Neural progenitor cell (in vitro differentiated cells): ENCODE measurements around the gene TSPAN18. TPM values are rescaled to one million over a fixed set of nuclear protein-coding genes. Genes with fewer than 3 reads are reported as not detected.

Experiments used
- DNase-seq: peaks from one replicate; pipeline ENCODE4 v3.0.0-alpha.2; 2016; ENCODE audit warnings: low spot score
- H2AFZ ChIP-seq: fragments of 200-600 bp; sonication (generic); replicated peaks from 2 replicates; pipeline ENCODE4 v1.6.1; 2016; ENCODE audit warnings: antibody characterized with exemption
- H3F3A ChIP-seq: fragments of 200-600 bp; sonication (generic); 2 replicates; pipeline ENCODE4 v1.6.1; 2016; ENCODE audit warnings: antibody characterized with exemption, low read depth
- H3K27ac ChIP-seq: fragments of 200-600 bp; sonication (generic); 2 replicates; pipeline ENCODE4 v1.5.1; 2016; ENCODE audit warnings: mild to moderate bottlenecking
- H3K27me3 ChIP-seq: fragments of 200-600 bp; sonication (generic); 2 replicates; pipeline ENCODE4 v1.6.1; 2016; ENCODE audit warnings: mild to moderate bottlenecking, moderate library complexity
- H3K36me3 ChIP-seq: fragments of 200-600 bp; sonication (generic); 2 replicates; pipeline ENCODE4 v1.5.1; 2016
- H3K4me1 ChIP-seq: fragments of 200-600 bp; sonication (generic); 2 replicates; pipeline ENCODE4 v1.6.1; 2016; ENCODE audit warnings: mixed run types
- H3K4me2 ChIP-seq: fragments of 200-600 bp; sonication (generic); 2 replicates; pipeline ENCODE4 v1.6.1; 2016
- H3K4me3 ChIP-seq: fragments of 200-600 bp; sonication (generic); 2 replicates; pipeline ENCODE4 v1.5.1; 2016
- H3K79me2 ChIP-seq: fragments of 200-600 bp; sonication (generic); 2 replicates; pipeline ENCODE4 v1.6.1; 2016; ENCODE audit warnings: low read depth
- H3K9ac ChIP-seq: fragments of 200-600 bp; sonication (generic); 2 replicates; pipeline ENCODE4 v1.6.1; 2016
- H3K9me3 ChIP-seq: fragments of 200-600 bp; sonication (generic); 2 replicates; pipeline ENCODE4 v1.5.1; 2016; ENCODE audit warnings: low read depth
- H4K20me1 ChIP-seq: fragments of 200-600 bp; sonication (generic); 2 replicates; pipeline ENCODE4 v1.6.1; 2016; ENCODE audit warnings: low read depth
- H3K27ac Mint-ChIP-seq: 3 replicates; pipeline ENCODE4 v1.8.0; 2021; ENCODE audit warnings: mixed read lengths
- H3K27me3 Mint-ChIP-seq: 2 replicates; pipeline ENCODE4 v1.8.0; 2022; ENCODE audit warnings: low read depth, mild to moderate bottlenecking, inconsistent platforms, moderate library complexity, mixed read lengths; ENCODE audit not compliant: insufficient read depth
- H3K36me3 Mint-ChIP-seq: 3 replicates; pipeline ENCODE4 v1.8.0; 2021; ENCODE audit warnings: mixed read lengths
- H3K4me1 Mint-ChIP-seq: 3 replicates; pipeline ENCODE4 v1.8.0; 2021; ENCODE audit warnings: mixed read lengths
- H3K4me3 Mint-ChIP-seq: 3 replicates; pipeline ENCODE4 v1.8.0; 2021; ENCODE audit warnings: mild to moderate bottlenecking, moderate library complexity, mixed read lengths
- H3K9me3 Mint-ChIP-seq: 3 replicates; pipeline ENCODE4 v1.8.0; 2020; ENCODE audit warnings: mixed read lengths
- EZH2 ChIP-seq: fragments of 200-600 bp; sonication (generic); IDR thresholded peaks from 2 replicates; pipeline ENCODE4 v1.6.1; 2017; ENCODE audit warnings: antibody characterized with exemption, mild to moderate bottlenecking, moderate library complexity
- EZH2phosphoT487 ChIP-seq: fragments of 200-600 bp; sonication (generic); IDR thresholded peaks from 2 replicates; pipeline ENCODE4 v1.6.1; 2017; ENCODE audit warnings: antibody characterized with exemption
- total RNA-seq: library from RNA; depleted of rRNA; stranded (reverse); fragments of >200 nt; gene quantifications from 2 replicates; pipeline ENCODE4 v1.2.3, GENCODE V29; 2015; ENCODE audit warnings: low replicate concordance
- TF ChIP-seq, protein P1 (sequence below): fragments of 200-600 bp; sonication (generic); IDR thresholded peaks from 2 replicates; pipeline ENCODE4 v1.5.1; 2017; ENCODE audit warnings: antibody characterized with exemption, mild to moderate bottlenecking

Gene TSPAN18
- total RNA-seq, 1 donor from 2014 or later = 16.5 TPM

DNA sequence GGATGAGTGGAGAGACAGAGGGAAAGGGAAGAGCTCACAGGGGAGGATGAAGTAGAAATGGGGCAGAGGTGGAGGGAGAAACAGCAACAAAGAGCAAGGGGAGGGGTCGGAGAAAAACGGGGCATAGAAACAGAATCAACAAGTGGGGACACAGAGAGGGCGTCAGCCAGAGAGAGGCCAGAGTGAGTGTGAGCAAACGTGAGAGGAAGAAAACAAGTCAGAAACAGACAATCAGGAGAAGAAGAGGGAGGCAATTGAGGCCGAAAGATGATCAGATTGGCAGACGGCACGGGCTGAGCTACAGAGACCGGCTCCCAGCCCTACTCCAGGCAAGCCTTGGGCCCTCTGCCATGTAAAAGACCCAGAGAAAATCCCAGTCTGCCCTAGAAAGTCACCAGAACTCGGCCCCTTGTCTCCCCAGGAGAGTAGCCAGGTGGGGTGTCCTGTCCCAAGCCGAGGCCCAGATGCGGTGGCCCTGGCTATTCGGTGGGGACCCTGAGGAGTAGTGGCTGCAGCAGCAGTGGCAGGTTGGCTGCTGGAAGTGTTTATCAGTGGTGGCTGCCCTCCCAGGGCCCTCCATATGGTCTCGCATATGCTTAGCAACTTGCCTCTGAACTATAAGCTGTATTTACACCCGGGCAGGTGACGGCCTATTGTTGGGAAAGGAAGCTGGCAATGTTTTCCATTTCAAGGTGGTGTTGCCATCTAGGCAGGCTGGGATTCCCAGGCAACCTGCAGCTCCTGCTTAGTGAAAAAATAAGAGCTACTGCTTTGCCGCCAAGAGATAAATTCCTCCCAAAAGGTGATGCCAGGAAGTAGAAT, 14.8 kb upstream of the TSPAN18 start:
- Histone ChIP-seq H2AFZ (peak overlapping the region; percentile 95), H3K9ac (no peak overlapping the region), H4K20me1 (no peaks in the 10 kb centered on the region), H3K27ac (no peak overlapping the region), H3K4me2 (peak overlapping the region; percentile 58), H3K36me3 (no peaks in the 10 kb centered on the region), H3K27me3 (no peaks in the 10 kb centered on the region), H3K79me2 (no peaks in the 10 kb centered on the region), H3K4me3 (peak overlapping the region; percentile 27), H3F3A (peaks cover 23% of the 10 kb centered on the region), H3K9me3 (no peaks in the 10 kb centered on the region), H3K4me1 (peaks cover 37% of the 10 kb centered on the region)
- no peak for DNase-seq
- Mint-ChIP-seq H3K27ac (peak overlapping the region; percentile 82), H3K9me3 (peaks cover 5% of the 10 kb centered on the region), H3K27me3 (peaks cover 23% of the 10 kb centered on the region), H3K4me1 (peaks cover 70% of the 10 kb centered on the region), H3K36me3 (no peaks in the 10 kb centered on the region), H3K4me3 (peak overlapping the region; percentile 62)
- TF ChIP-seq, protein P1, sequence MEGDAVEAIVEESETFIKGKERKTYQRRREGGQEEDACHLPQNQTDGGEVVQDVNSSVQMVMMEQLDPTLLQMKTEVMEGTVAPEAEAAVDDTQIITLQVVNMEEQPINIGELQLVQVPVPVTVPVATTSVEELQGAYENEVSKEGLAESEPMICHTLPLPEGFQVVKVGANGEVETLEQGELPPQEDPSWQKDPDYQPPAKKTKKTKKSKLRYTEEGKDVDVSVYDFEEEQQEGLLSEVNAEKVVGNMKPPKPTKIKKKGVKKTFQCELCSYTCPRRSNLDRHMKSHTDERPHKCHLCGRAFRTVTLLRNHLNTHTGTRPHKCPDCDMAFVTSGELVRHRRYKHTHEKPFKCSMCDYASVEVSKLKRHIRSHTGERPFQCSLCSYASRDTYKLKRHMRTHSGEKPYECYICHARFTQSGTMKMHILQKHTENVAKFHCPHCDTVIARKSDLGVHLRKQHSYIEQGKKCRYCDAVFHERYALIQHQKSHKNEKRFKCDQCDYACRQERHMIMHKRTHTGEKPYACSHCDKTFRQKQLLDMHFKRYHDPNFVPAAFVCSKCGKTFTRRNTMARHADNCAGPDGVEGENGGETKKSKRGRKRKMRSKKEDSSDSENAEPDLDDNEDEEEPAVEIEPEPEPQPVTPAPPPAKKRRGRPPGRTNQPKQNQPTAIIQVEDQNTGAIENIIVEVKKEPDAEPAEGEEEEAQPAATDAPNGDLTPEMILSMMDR = no peak
- no peak for TF ChIP-seq EZH2phosphoT487
- no peak for TF ChIP-seq EZH2

DNA sequence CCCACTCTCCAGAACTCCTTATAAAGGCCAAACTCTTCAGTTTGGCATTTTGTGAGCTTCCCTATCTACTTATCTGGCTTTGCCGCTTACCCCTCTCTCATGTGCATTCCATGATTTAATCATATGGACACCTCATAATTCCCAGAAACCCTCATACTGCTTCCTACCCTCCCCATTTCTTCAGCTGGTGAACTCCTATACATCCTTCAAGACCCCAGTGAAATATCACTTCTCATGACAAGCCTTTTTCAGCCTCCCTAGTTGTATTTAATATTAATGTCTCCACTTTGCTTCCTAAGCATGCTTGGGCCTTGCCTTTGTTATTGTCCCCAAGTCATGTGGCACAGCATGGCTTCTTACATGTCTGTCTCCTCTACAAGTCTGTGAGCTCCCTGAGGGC, 13.7 kb upstream of the TSPAN18 start:
- no peak overlapping the region for H3K4me2 ChIP-seq
- no peaks in the 10 kb centered on the region for H3K9me3 ChIP-seq
- Mint-ChIP-seq H3K4me3 (no peak overlapping the region), H3K27me3 (peaks cover 18% of the 10 kb centered on the region), H3K9me3 (peaks cover 5% of the 10 kb centered on the region), H3K27ac (peak overlapping the region; percentile 46), H3K4me1 (peaks cover 72% of the 10 kb centered on the region), H3K36me3 (no peaks in the 10 kb centered on the region)
- no peak overlapping the region for H2AFZ ChIP-seq
- peaks cover 26% of the 10 kb centered on the region for H3F3A ChIP-seq
- H3K27ac ChIP-seq = no peak overlapping the region
- TF ChIP-seq EZH2phosphoT487 = no peak
- TF ChIP-seq, protein P1 = no peak
- TF ChIP-seq EZH2 = no peak
- DNase-seq = no peak
- no peaks in the 10 kb centered on the region for H3K79me2 ChIP-seq
- H3K27me3 ChIP-seq = no peaks in the 10 kb centered on the region
- H4K20me1 ChIP-seq = no peaks in the 10 kb centered on the region
- no peak overlapping the region for H3K9ac ChIP-seq
- peaks cover 38% of the 10 kb centered on the region for H3K4me1 ChIP-seq
- H3K4me3 ChIP-seq = no peak overlapping the region
- H3K36me3 ChIP-seq = no peaks in the 10 kb centered on the region

DNA sequence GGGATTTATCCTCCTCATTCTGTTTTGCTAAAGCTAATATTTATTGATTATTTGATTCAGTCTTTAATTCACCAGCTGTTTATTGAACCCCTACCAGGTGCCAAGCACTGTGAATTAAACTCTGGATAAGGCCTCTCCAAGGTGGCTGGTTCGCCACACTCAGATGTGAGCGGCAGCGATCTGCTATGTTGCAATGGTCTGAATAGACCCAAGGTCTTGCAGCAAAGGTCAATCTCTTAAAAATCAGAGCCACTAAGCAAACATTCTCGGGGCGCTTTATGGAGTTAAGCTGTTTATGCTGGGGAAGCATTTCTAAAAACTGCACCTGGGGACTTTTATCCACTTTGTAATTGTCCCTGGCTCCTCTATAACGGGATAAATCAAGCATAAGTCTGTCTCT, 10.5 kb upstream of the TSPAN18 start:
- Mint-ChIP-seq H3K27ac (peak overlapping the region; percentile 87), H3K4me3 (no peak overlapping the region), H3K27me3 (peaks cover 18% of the 10 kb centered on the region), H3K4me1 (peaks cover 61% of the 10 kb centered on the region), H3K36me3 (no peaks in the 10 kb centered on the region), H3K9me3 (no peaks in the 10 kb centered on the region)
- TF ChIP-seq, protein P1 = no peak
- TF ChIP-seq EZH2 (no peak), EZH2phosphoT487 (no peak)
- Histone ChIP-seq H3K4me2 (peak overlapping the region; percentile 62), H3K4me3 (no peak overlapping the region), H3K27me3 (no peaks in the 10 kb centered on the region), H3K4me1 (peaks cover 30% of the 10 kb centered on the region), H2AFZ (no peak overlapping the region), H3K27ac (no peak overlapping the region), H3K36me3 (no peaks in the 10 kb centered on the region), H3K9ac (no peak overlapping the region), H3F3A (peaks cover 25% of the 10 kb centered on the region), H4K20me1 (no peaks in the 10 kb centered on the region), H3K79me2 (no peaks in the 10 kb centered on the region), H3K9me3 (no peaks in the 10 kb centered on the region)
- no peak for DNase-seq
